SU-DHL-6 (cell line): Measurements from ENCODE around the gene NACC1.

Source experiments
- EZH2phosphoT487 ChIP-seq: fragments of 200-600 bp; sonication (generic), shearing (Covaris generic); conservative IDR thresholded peaks from 2 replicates; pipeline ENCODE4 v1.6.1; 2018; ENCODE audit warnings: mild to moderate bottlenecking, antibody characterized with exemption, low read length, moderate library complexity, mixed read lengths
- TF ChIP-seq, protein P1 (sequence below): fragments of 200-600 bp; sonication (generic); IDR thresholded peaks from one replicate; pipeline ENCODE4 v1.5.1; 2017; ENCODE audit warnings: antibody characterized with exemption, mild to moderate bottlenecking, low read length, moderate library complexity; ENCODE audit not compliant: insufficient read depth, poor library complexity, severe bottlenecking

DNA sequence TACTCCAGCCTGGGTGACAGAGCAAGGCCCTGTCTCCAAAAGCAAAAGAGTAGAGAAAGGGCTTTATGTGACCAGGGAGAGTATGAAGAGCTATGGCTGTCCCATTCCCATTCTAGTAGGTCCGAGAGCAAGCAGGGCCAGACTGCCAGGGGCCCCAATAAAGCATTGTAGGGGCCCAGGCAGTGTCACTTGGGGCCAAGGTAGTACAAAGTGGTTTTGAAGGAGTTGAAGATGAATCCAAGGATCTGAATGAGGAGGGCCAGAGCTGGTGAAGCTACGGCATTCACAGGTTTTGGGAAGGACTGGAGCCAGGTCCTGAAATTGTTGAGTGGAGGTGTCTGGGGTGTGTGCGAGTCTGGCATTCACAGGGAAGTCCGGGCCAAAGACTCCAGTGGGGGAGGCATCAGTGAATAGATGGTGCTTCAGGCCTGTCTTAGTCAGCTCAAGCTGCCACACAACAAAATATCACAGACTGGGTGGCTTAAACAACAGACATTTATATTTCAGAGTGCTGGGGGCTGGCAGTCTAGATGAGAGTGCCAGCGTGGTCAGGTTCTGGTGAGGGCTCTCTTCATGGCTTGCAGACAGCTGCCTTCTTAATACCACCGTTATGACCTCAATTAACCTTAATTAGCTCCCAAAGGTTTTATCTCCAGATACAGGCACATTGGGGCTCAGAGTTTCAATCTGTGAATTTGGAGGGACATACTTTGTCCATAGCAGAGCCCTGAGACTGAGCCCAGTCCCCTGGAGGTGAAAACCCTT lies 9.9 kb downstream of the NACC1 start:
- TF ChIP-seq, protein P1, sequence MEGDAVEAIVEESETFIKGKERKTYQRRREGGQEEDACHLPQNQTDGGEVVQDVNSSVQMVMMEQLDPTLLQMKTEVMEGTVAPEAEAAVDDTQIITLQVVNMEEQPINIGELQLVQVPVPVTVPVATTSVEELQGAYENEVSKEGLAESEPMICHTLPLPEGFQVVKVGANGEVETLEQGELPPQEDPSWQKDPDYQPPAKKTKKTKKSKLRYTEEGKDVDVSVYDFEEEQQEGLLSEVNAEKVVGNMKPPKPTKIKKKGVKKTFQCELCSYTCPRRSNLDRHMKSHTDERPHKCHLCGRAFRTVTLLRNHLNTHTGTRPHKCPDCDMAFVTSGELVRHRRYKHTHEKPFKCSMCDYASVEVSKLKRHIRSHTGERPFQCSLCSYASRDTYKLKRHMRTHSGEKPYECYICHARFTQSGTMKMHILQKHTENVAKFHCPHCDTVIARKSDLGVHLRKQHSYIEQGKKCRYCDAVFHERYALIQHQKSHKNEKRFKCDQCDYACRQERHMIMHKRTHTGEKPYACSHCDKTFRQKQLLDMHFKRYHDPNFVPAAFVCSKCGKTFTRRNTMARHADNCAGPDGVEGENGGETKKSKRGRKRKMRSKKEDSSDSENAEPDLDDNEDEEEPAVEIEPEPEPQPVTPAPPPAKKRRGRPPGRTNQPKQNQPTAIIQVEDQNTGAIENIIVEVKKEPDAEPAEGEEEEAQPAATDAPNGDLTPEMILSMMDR: no peak
- TF ChIP-seq EZH2phosphoT487: no peak
